K562 (cell line): ENCODE data around the gene OR51B2. TPM values are rescaled to one million over a fixed set of nuclear protein-coding genes. Genes with fewer than 3 reads are reported as not detected.

Experiments
- BRF1 ChIP-seq: IDR thresholded peaks from 3 replicates; pipeline ENCODE4 v1.6.1; 2011; ENCODE audit warnings: borderline replicate concordance, mild to moderate bottlenecking; ENCODE audit not compliant: insufficient read length; ENCODE audit errors: extremely low read depth
- DACH1 ChIP-seq: fragments of 450-650 bp; IDR thresholded peaks from 2 replicates; pipeline ENCODE4 v1.6.1; 2018; ENCODE audit not compliant: partially characterized antibody
- MCM3 ChIP-seq: fragments of 450-650 bp; IDR thresholded peaks from 2 replicates; pipeline ENCODE4 v1.6.1; 2016
- POU5F1 ChIP-seq: fragments of 150-350 bp; IDR thresholded peaks from 2 replicates; pipeline ENCODE4 v1.6.1; 2014; ENCODE audit warnings: borderline replicate concordance, low read length, low read depth, mild to moderate bottlenecking; ENCODE audit not compliant: partially characterized antibody
- RHOXF2B ChIP-seq: fragments of 250-450 bp; sonication (Bioruptor Pico); conservative IDR thresholded peaks from 2 replicates; pipeline ENCODE4 v1.5.1; 2021
- ZFP1 ChIP-seq: fragments of 450-650 bp; formaldehyde crosslinking; IDR thresholded peaks from 2 replicates; pipeline ENCODE4 v1.4.0; 2020; ENCODE audit warnings: mild to moderate bottlenecking, mixed read lengths
- polyA plus RNA-seq, 8 experiments: library from polyadenylated mRNA; depleted of rRNA in 4 of 8; stranded (reverse) in 5 of 8; unstranded in 3 of 8; fragments of >200 nt; fragmentation: Nextera tagmentation in 2 of 8; fragmentation: Illumina TruSeq in 1 of 8; extraction: Ambion mirVana in 2 of 8; extraction: Trizol in 1 of 8; gene quantifications; 2 replicates each; pipeline versions ENCODE4 v1.2.1 to v1.2.3, GENCODE V29; 2011 to 2014; ENCODE audit warnings: inconsistent platforms in 1 of 8, missing spikeins in 1 of 8
- total RNA-seq, 7 experiments: library from RNA; depleted of rRNA in 6 of 7; stranded (reverse); fragments of >200 nt in 6 of 7; fragmentation: Illumina TruSeq in 2 of 7; extraction: Trizol in 2 of 7; gene quantifications; 2 replicates each; pipeline versions ENCODE4 v1.2.1 to v1.2.3, GENCODE V29; 2011 to 2021; ENCODE audit warnings: low replicate concordance in 1 of 7
- TF ChIP-seq, protein P1 (sequence below), 2 experiments: IDR thresholded peaks in 1 of 2; conservative IDR thresholded peaks in 1 of 2; 2 replicates each; pipeline ENCODE4 v1.6.1; 2016; ENCODE audit warnings: low read depth in 2 of 2, mild to moderate bottlenecking in 1 of 2, missing compliant biosample characterization in 1 of 2, missing genetic modification characterization in 1 of 2, moderate library complexity in 1 of 2
- TF ChIP-seq, protein P2 (sequence below): fragments of 250-450 bp; sonication (Bioruptor Pico); IDR thresholded peaks from 2 replicates; pipeline ENCODE4 v1.5.0; 2021
- TF ChIP-seq, protein P3 (sequence below): fragments of 250-450 bp; sonication (Bioruptor Pico); IDR thresholded peaks from 2 replicates; pipeline ENCODE4 v1.5.0; 2021; ENCODE audit warnings: mild to moderate bottlenecking, borderline replicate concordance
- TF ChIP-seq, protein P4 (sequence below): sonication (generic); formaldehyde crosslinking; IDR thresholded peaks from 2 replicates; pipeline ENCODE4 v1.4.0; 2020; ENCODE audit warnings: mild to moderate bottlenecking, missing genetic modification reagents
- TF ChIP-seq, protein P5 (sequence below): fragments of 150-350 bp; IDR thresholded peaks from 2 replicates; pipeline ENCODE4 v1.6.1; 2014; ENCODE audit warnings: low read depth, mild to moderate bottlenecking, low read length, borderline replicate concordance
- TF ChIP-seq, protein P6 (sequence below): fragments of 200-800 bp; sonication (Bioruptor generic); IDR thresholded peaks from 2 replicates; pipeline ENCODE4 v1.6.1; 2017; ENCODE audit warnings: missing genetic modification characterization, missing compliant biosample characterization

Gene OR51B2
- total and polyA plus RNA-seq, 9 of the 15 experiments (the other 6 are each of a cell fraction or from before 2014, with no cell fraction given), result 0.38 to 6.6 (median 4.0) TPM

DNA sequence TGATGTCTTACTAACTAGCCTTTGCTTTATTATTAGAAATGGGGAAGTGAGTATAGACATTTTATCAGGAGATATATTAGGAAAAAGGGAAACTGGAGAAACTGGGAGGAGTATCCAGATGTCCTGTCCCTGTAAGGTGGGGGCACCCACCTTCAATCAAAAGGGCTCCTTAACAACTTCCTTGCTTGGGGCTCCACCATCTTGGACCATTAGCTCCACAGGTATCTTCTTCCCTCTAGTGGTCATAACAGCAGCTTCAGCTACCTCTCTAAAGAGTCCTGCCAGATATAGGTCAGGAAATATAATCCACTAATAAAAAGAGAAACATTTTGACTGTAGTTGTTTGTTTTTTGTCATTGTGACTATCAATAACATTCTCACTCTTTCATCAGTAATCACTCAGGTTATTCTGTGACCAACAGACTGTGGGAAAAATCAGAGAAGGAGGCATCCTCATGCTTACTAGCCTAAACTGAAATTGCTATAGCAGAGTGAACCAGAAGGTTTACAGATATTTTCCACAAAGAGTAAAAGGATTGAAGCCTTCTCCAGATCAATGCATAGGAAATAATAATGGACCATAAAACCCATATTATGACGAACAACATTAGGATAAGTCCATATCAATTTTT, 32.8 kb downstream of the OR51B2 start (continued):
- TF ChIP-seq, protein P1, sequence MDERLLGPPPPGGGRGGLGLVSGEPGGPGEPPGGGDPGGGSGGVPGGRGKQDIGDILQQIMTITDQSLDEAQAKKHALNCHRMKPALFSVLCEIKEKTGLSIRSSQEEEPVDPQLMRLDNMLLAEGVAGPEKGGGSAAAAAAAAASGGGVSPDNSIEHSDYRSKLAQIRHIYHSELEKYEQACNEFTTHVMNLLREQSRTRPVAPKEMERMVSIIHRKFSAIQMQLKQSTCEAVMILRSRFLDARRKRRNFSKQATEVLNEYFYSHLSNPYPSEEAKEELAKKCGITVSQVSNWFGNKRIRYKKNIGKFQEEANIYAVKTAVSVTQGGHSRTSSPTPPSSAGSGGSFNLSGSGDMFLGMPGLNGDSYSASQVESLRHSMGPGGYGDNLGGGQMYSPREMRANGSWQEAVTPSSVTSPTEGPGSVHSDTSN (CRISPR knock-in tag; IDR thresholded peaks at IDR 0.05; ENCODE audit: low read depth), result no peak
- TF ChIP-seq, protein P1 (tag; conservative IDR thresholded peaks at IDR 0.05; ENCODE audit: low read depth), result no peak
- no peak for TF ChIP-seq ZFP1
- TF ChIP-seq BRF1, result no peak
- TF ChIP-seq, protein P2, sequence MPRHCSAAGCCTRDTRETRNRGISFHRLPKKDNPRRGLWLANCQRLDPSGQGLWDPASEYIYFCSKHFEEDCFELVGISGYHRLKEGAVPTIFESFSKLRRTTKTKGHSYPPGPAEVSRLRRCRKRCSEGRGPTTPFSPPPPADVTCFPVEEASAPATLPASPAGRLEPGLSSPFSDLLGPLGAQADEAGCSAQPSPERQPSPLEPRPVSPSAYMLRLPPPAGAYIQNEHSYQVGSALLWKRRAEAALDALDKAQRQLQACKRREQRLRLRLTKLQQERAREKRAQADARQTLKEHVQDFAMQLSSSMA, result no peak
- TF ChIP-seq DACH1, result peak; percentile 39
- TF ChIP-seq, protein P3, sequence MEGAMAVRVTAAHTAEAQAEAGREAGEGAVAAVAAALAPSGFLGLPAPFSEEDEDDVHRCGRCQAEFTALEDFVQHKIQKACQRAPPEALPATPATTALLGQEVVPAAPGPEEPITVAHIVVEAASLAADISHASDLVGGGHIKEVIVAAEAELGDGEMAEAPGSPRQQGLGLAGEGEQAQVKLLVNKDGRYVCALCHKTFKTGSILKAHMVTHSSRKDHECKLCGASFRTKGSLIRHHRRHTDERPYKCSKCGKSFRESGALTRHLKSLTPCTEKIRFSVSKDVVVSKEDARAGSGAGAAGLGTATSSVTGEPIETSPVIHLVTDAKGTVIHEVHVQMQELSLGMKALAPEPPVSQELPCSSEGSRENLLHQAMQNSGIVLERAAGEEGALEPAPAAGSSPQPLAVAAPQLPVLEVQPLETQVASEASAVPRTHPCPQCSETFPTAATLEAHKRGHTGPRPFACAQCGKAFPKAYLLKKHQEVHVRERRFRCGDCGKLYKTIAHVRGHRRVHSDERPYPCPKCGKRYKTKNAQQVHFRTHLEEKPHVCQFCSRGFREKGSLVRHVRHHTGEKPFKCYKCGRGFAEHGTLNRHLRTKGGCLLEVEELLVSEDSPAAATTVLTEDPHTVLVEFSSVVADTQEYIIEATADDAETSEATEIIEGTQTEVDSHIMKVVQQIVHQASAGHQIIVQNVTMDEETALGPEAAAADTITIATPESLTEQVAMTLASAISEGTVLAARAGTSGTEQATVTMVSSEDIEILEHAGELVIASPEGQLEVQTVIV (CRISPR knock-in tag), result no peak
- no peak for TF ChIP-seq RHOXF2B (CRISPR knock-in tag)
- TF ChIP-seq POU5F1, result no peak
- TF ChIP-seq, protein P4, sequence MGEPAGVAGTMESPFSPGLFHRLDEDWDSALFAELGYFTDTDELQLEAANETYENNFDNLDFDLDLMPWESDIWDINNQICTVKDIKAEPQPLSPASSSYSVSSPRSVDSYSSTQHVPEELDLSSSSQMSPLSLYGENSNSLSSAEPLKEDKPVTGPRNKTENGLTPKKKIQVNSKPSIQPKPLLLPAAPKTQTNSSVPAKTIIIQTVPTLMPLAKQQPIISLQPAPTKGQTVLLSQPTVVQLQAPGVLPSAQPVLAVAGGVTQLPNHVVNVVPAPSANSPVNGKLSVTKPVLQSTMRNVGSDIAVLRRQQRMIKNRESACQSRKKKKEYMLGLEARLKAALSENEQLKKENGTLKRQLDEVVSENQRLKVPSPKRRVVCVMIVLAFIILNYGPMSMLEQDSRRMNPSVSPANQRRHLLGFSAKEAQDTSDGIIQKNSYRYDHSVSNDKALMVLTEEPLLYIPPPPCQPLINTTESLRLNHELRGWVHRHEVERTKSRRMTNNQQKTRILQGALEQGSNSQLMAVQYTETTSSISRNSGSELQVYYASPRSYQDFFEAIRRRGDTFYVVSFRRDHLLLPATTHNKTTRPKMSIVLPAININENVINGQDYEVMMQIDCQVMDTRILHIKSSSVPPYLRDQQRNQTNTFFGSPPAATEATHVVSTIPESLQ (CRISPR knock-in tag), result no peak
- TF ChIP-seq, protein P5, sequence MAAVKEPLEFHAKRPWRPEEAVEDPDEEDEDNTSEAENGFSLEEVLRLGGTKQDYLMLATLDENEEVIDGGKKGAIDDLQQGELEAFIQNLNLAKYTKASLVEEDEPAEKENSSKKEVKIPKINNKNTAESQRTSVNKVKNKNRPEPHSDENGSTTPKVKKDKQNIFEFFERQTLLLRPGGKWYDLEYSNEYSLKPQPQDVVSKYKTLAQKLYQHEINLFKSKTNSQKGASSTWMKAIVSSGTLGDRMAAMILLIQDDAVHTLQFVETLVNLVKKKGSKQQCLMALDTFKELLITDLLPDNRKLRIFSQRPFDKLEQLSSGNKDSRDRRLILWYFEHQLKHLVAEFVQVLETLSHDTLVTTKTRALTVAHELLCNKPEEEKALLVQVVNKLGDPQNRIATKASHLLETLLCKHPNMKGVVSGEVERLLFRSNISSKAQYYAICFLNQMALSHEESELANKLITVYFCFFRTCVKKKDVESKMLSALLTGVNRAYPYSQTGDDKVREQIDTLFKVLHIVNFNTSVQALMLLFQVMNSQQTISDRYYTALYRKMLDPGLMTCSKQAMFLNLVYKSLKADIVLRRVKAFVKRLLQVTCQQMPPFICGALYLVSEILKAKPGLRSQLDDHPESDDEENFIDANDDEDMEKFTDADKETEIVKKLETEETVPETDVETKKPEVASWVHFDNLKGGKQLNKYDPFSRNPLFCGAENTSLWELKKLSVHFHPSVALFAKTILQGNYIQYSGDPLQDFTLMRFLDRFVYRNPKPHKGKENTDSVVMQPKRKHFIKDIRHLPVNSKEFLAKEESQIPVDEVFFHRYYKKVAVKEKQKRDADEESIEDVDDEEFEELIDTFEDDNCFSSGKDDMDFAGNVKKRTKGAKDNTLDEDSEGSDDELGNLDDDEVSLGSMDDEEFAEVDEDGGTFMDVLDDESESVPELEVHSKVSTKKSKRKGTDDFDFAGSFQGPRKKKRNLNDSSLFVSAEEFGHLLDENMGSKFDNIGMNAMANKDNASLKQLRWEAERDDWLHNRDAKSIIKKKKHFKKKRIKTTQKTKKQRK, result no peak
- TF ChIP-seq, protein P6, sequence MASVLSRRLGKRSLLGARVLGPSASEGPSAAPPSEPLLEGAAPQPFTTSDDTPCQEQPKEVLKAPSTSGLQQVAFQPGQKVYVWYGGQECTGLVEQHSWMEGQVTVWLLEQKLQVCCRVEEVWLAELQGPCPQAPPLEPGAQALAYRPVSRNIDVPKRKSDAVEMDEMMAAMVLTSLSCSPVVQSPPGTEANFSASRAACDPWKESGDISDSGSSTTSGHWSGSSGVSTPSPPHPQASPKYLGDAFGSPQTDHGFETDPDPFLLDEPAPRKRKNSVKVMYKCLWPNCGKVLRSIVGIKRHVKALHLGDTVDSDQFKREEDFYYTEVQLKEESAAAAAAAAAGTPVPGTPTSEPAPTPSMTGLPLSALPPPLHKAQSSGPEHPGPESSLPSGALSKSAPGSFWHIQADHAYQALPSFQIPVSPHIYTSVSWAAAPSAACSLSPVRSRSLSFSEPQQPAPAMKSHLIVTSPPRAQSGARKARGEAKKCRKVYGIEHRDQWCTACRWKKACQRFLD, result no peak
- no peak for TF ChIP-seq MCM3
